ENCODE measurements around the gene ZBTB34.

ZBTB34 gene

GRCh38 chr9:126927419-126927818, 67.0 kb downstream of the ZBTB34 start:
- TF ChIP-seq TAF1 (IDR thresholded peaks at IDR 0.05; ENCODE audit: low read depth, low read length) (no peak), POLR2AphosphoS5 (IDR thresholded peaks at IDR 0.05; ENCODE audit: low read depth, low read length) (no peak), PAX5 (IDR thresholded peaks at IDR 0.05; ENCODE audit: insufficient read depth, low read length, severe bottlenecking) (no peak), POLR2A (IDR thresholded peaks at IDR 0.05; ENCODE audit: low read depth, low read length) (no peak), POU2F2 (IDR thresholded peaks at IDR 0.05; ENCODE audit: low read depth, low read length) (no peak), SPI1 (IDR thresholded peaks at IDR 0.05; ENCODE audit: low read depth, low read length) (no peak)
- FAIRE-seq = no peak
- no peak for DNase-seq (ENCODE audit: insufficient read length, low spot score)

- TF ChIP-seq SPI1 (IDR thresholded peaks at IDR 0.05; ENCODE audit: low read depth, low read length) (no peak), PAX5 (IDR thresholded peaks at IDR 0.05; ENCODE audit: insufficient read depth, low read length, severe bottlenecking) (no peak), TAF1 (IDR thresholded peaks at IDR 0.05; ENCODE audit: low read depth, low read length) (no peak), POLR2AphosphoS5 (IDR thresholded peaks at IDR 0.05; ENCODE audit: low read depth, low read length) (no peak), POLR2A (IDR thresholded peaks at IDR 0.05; ENCODE audit: low read depth, low read length) (no peak), POU2F2 (IDR thresholded peaks at IDR 0.05; ENCODE audit: low read depth, low read length) (no peak)
- FAIRE-seq (no peak), DNase-seq (ENCODE audit: insufficient read length, low spot score) (no peak)
Observed at GRCh38 chr9:126932871-126933321, 72.5 kb downstream of the ZBTB34 start.

GRCh38 chr9:126933334-126933980, 73.0 kb downstream of the ZBTB34 start:
- no peak for FAIRE-seq
- DNase-seq (ENCODE audit: insufficient read length, low spot score) = no peak
- TF ChIP-seq TAF1 (IDR thresholded peaks at IDR 0.05; ENCODE audit: low read depth, low read length) = no peak
- TF ChIP-seq POLR2A (IDR thresholded peaks at IDR 0.05; ENCODE audit: low read depth, low read length) = no peak
- no peak for TF ChIP-seq POU2F2 (IDR thresholded peaks at IDR 0.05; ENCODE audit: low read depth, low read length)
- no peak for TF ChIP-seq SPI1 (IDR thresholded peaks at IDR 0.05; ENCODE audit: low read depth, low read length)
- TF ChIP-seq PAX5 (IDR thresholded peaks at IDR 0.05; ENCODE audit: insufficient read depth, low read length, severe bottlenecking) = no peak
- no peak for TF ChIP-seq POLR2AphosphoS5 (IDR thresholded peaks at IDR 0.05; ENCODE audit: low read depth, low read length)

DNA sequence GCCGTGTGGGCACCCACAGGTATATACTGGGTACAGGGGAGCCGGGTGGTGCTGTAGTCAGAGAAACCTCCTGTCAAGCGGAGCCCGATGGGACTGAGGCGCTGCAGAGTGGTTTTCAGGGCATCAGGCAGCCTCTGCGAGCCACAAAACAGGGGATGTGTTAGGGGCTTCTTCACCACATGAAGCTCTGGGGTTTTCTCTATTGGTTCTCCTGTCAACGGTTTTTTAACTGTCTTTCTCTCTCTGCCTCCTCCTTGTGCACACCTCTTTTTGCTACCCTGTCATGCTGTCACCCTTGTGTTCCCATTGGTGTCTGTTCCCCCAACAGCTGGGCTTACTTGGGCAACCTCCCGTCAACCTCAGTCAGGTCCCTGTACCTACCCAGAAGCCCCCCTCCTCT, 74.0 kb downstream of the ZBTB34 start:
- no peak for FAIRE-seq
- no peak for TF ChIP-seq PAX5 (IDR thresholded peaks at IDR 0.05; ENCODE audit: insufficient read depth, low read length, severe bottlenecking)
- TF ChIP-seq SPI1 (IDR thresholded peaks at IDR 0.05; ENCODE audit: low read depth, low read length) = no peak
- TF ChIP-seq POLR2AphosphoS5 (IDR thresholded peaks at IDR 0.05; ENCODE audit: low read depth, low read length) = no peak
- no peak for TF ChIP-seq TAF1 (IDR thresholded peaks at IDR 0.05; ENCODE audit: low read depth, low read length)
- no peak for TF ChIP-seq POU2F2 (IDR thresholded peaks at IDR 0.05; ENCODE audit: low read depth, low read length)
- no peak for TF ChIP-seq POLR2A (IDR thresholded peaks at IDR 0.05; ENCODE audit: low read depth, low read length)
- no peak for DNase-seq (ENCODE audit: insufficient read length, low spot score)

Data from GM12891 (cell line).